K562 (cell line): ENCODE measurements around the gene SCAPER. TPM values are rescaled to one million over a fixed set of nuclear protein-coding genes. Genes with fewer than 3 reads are reported as not detected.
A peak's percentile ranks its signal among the peaks of the same experiment; 100 is the strongest.

Experiments
- ARID2 ChIP-seq: fragments of 450-650 bp; IDR thresholded peaks from 2 replicates; pipeline ENCODE4 v1.6.1; 2017; ENCODE audit warnings: antibody characterized with exemption, mild to moderate bottlenecking
- CREB1 ChIP-seq, 2 experiments: sonication (generic) in 1 of 2; formaldehyde crosslinking in 1 of 2; IDR thresholded peaks; 2 replicates each; pipeline versions ENCODE4 v1.6.1 to v1.8.0; 2012 to 2022; ENCODE audit warnings: inconsistent platforms in 1 of 2, mild to moderate bottlenecking in 1 of 2, missing genetic modification reagents in 1 of 2, moderate library complexity in 1 of 2
- CREB3L1 ChIP-seq: fragments of 450-650 bp; IDR thresholded peaks from 2 replicates; pipeline ENCODE4 v1.6.1; 2014; ENCODE audit warnings: low read depth, mild to moderate bottlenecking, moderate library complexity, borderline replicate concordance
- EZH2 ChIP-seq: IDR thresholded peaks from 2 replicates; pipeline ENCODE4 v1.6.1; 2012; ENCODE audit warnings: low read depth, mild to moderate bottlenecking, inconsistent platforms, low read length, borderline replicate concordance
- FOS ChIP-seq: IDR thresholded peaks from 3 replicates; pipeline ENCODE4 v1.6.1; 2011; ENCODE audit not compliant: insufficient read length; ENCODE audit errors: extremely low read depth
- FOSL1 ChIP-seq: fragments of 200-800 bp; sonication (Bioruptor generic); conservative IDR thresholded peaks from 2 replicates; pipeline ENCODE4 v1.6.1; 2016; ENCODE audit warnings: missing genetic modification characterization, missing compliant biosample characterization
- GTF2F1 ChIP-seq: IDR thresholded peaks from 2 replicates; pipeline ENCODE4 v1.6.1; 2011; ENCODE audit warnings: low read depth, low read length, improper control_type of control experiment
- HDAC3 ChIP-seq: fragments of 450-650 bp; IDR thresholded peaks from 2 replicates; pipeline ENCODE4 v1.6.1; 2018; ENCODE audit warnings: borderline replicate concordance, mild to moderate bottlenecking, moderate library complexity; ENCODE audit not compliant: partially characterized antibody
- HMBOX1 ChIP-seq: sonication (generic); IDR thresholded peaks from 2 replicates; pipeline ENCODE4 v1.6.1; 2016
- IFI16 ChIP-seq: fragments of 250-450 bp; sonication (Bioruptor Pico); IDR thresholded peaks from 2 replicates; pipeline ENCODE4 v2.1.2; 2022; ENCODE audit warnings: mild to moderate bottlenecking, inconsistent platforms
- JUNB ChIP-seq: fragments of 450-650 bp; formaldehyde crosslinking; conservative IDR thresholded peaks from 2 replicates; pipeline ENCODE4 v1.4.0; 2020; ENCODE audit warnings: mild to moderate bottlenecking
- KDM5B ChIP-seq: fragments of 200-600 bp; sonication (generic); IDR thresholded peaks from 2 replicates; pipeline ENCODE4 v1.6.1; 2012; ENCODE audit warnings: low read depth, mild to moderate bottlenecking, moderate library complexity, low read length, control low read depth, inconsistent platforms; ENCODE audit not compliant: insufficient replicate concordance
- L3MBTL2 ChIP-seq: fragments of 450-650 bp; IDR thresholded peaks from 2 replicates; pipeline ENCODE4 v1.6.1; 2016; ENCODE audit warnings: mild to moderate bottlenecking, moderate library complexity
- NCOA4 ChIP-seq: fragments of 450-650 bp; IDR thresholded peaks from 2 replicates; pipeline ENCODE4 v1.6.1; 2018; ENCODE audit warnings: mild to moderate bottlenecking; ENCODE audit not compliant: partially characterized antibody
- PHTF2 ChIP-seq: fragments of 250-450 bp; sonication (Bioruptor Pico); IDR thresholded peaks from 2 replicates; pipeline ENCODE4 v1.5.0; 2021; ENCODE audit warnings: mild to moderate bottlenecking
- PKNOX1 ChIP-seq: fragments of 450-650 bp; IDR thresholded peaks from 2 replicates; pipeline ENCODE4 v1.6.1; 2016
- SIN3A ChIP-seq, 2 experiments: fragments of 150-350 bp in 1 of 2; IDR thresholded peaks; 2 replicates each; pipeline ENCODE4 v1.6.1; 2011 to 2016; ENCODE audit warnings: borderline replicate concordance in 2 of 2, low read depth in 2 of 2, low read length in 2 of 2, mild to moderate bottlenecking in 2 of 2, moderate library complexity in 2 of 2; ENCODE audit not compliant: control insufficient read depth in 1 of 2
- SRF ChIP-seq, 2 experiments: fragments of 250-450, 450-650 bp in 1 of 2; sonication (Bioruptor Pico) in 1 of 2; sonication (generic) in 1 of 2; formaldehyde crosslinking; IDR thresholded peaks; 2 replicates each; pipeline versions ENCODE4 v1.5.0 to v1.5.1; 2020 to 2022; ENCODE audit warnings: mild to moderate bottlenecking in 1 of 2, missing genetic modification reagents in 1 of 2
- ZKSCAN8 ChIP-seq: fragments of 200-800 bp; sonication (Bioruptor generic); IDR thresholded peaks from 2 replicates; pipeline ENCODE4 v1.6.1; 2016; ENCODE audit warnings: missing genetic modification characterization, missing compliant biosample characterization
- ZNF695 ChIP-seq: fragments of 450-650 bp; formaldehyde crosslinking; IDR thresholded peaks from 2 replicates; pipeline ENCODE4 v1.4.0; 2020; ENCODE audit warnings: mild to moderate bottlenecking, moderate library complexity
- ZNF76 ChIP-seq: fragments of 250-450 bp; sonication (Bioruptor Pico); IDR thresholded peaks from 2 replicates; pipeline ENCODE4 v1.4.0; 2020; ENCODE audit warnings: mild to moderate bottlenecking, moderate library complexity, borderline replicate concordance
- polyA plus RNA-seq, 8 experiments: library from polyadenylated mRNA; depleted of rRNA in 4 of 8; stranded (reverse) in 5 of 8; unstranded in 3 of 8; fragments of >200 nt; fragmentation: Nextera tagmentation in 2 of 8; fragmentation: Illumina TruSeq in 1 of 8; extraction: Ambion mirVana in 2 of 8; extraction: Trizol in 1 of 8; gene quantifications; 2 replicates each; pipeline versions ENCODE4 v1.2.1 to v1.2.3, GENCODE V29; 2011 to 2014; ENCODE audit warnings: inconsistent platforms in 1 of 8, missing spikeins in 1 of 8
- total RNA-seq, 7 experiments: library from RNA; depleted of rRNA in 6 of 7; stranded (reverse); fragments of >200 nt in 6 of 7; fragmentation: Illumina TruSeq in 2 of 7; extraction: Trizol in 2 of 7; gene quantifications; 2 replicates each; pipeline versions ENCODE4 v1.2.1 to v1.2.3, GENCODE V29; 2011 to 2021; ENCODE audit warnings: low replicate concordance in 1 of 7
- TF ChIP-seq, protein P1 (sequence below): fragments of 250-450 bp; sonication (Bioruptor Pico); IDR thresholded peaks from 2 replicates; pipeline ENCODE4 v1.5.0; 2022; ENCODE audit warnings: mild to moderate bottlenecking

Gene SCAPER
- total and polyA plus RNA-seq, 9 of the 15 experiments (the other 6 are each of a cell fraction or from before 2014, with no cell fraction given): 1.3 to 5.7 (median 3.2) TPM

DNA sequence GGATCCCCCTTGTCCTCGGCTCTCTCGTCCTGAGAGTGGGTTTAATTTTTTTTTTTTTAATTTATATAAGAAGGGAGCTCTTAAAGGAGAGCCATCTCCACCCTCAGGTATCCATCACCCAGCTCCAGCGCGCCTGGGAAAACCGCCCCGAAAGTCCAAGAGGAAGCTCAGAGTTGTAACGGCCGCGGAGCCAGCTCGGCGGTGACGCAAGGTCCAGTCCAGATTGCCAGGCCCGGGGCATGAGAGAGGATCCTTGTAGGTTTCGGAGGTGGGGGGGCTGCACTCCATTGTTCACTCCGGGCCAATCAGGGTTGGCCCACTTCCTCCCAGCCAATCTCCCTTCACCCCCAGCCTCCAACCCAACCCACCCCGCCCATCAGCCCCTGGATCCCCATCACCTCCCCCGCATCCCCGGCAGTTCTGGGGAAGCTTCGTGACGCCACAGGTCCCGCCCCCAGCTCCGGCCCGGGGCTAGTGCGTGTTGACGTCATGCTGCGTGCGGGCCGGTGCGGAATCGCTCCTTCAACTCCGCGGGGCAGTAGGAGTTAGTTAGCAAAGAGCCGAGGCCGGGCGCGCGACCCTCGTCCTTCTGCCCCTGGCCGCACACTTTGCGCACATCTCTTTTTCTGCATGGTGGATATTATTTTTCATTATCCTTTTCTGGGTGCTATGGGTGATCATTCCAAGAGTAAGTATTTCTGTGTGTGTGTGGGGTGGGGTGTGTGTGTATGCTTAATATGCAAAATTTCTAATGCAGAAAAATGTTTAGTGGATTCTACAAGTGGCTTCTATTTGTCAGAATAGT is 568.7 kb downstream of the SCAPER start, which contains the start of gene ISL2 (continued):
- TF ChIP-seq ZKSCAN8 (CRISPR knock-in tag) (no peak), JUNB (CRISPR knock-in tag) (0 out of 2 replicates have a peak, but pooled peaks have one; percentile 4), GTF2F1 (no peak), FOS (peak; percentile 42), SIN3A (IDR thresholded peaks at IDR 0.05; ENCODE audit: borderline replicate concordance in 2 of 2, control insufficient read depth in 1 of 2, low read depth in 2 of 2, low read length in 2 of 2) (peak in 1 of 2 experiments; percentile 27; a peak in 2 of 4 replicates), FOSL1 (tag) (peak; percentile 15; the same call in 1 of the 2 replicates), HDAC3 (no peak), SRF (CRISPR knock-in tag; IDR thresholded peaks at IDR 0.05) (0 out of 4 replicates have a peak, but pooled peaks of 1 of the 2 experiments have one; percentile 10), ZNF695 (no peak), EZH2 (no peak), PHTF2 (CRISPR knock-in tag) (no peak), HMBOX1 (no peak), L3MBTL2 (peak; percentile 6; the same call in 1 of the 2 replicates), IFI16 (CRISPR knock-in tag) (no peak), CREB3L1 (no peak), CREB1 (IDR thresholded peaks at IDR 0.05) (peak; percentile 94), CREB1 (CRISPR knock-in tag; IDR thresholded peaks at IDR 0.05) (peak; percentile 93), ZNF76 (no peak), ARID2 (no peak), PKNOX1 (peak; percentile 70), KDM5B (peak; percentile 98), NCOA4 (no peak)
- TF ChIP-seq, protein P1, sequence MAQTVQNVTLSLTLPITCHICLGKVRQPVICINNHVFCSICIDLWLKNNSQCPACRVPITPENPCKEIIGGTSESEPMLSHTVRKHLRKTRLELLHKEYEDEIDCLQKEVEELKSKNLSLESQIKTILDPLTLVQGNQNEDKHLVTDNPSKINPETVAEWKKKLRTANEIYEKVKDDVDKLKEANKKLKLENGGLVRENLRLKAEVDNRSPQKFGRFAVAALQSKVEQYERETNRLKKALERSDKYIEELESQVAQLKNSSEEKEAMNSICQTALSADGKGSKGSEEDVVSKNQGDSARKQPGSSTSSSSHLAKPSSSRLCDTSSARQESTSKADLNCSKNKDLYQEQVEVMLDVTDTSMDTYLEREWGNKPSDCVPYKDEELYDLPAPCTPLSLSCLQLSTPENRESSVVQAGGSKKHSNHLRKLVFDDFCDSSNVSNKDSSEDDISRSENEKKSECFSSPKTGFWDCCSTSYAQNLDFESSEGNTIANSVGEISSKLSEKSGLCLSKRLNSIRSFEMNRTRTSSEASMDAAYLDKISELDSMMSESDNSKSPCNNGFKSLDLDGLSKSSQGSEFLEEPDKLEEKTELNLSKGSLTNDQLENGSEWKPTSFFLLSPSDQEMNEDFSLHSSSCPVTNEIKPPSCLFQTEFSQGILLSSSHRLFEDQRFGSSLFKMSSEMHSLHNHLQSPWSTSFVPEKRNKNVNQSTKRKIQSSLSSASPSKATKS: no peak
